Measurements from ENCODE around the gene TPCN1. TPM values are rescaled to one million over a fixed set of nuclear protein-coding genes. Genes with fewer than 3 reads are reported as not detected.
"Not testable (repeated sequence)": the region's sequence is repeated elsewhere in the genome, so short reads cannot be mapped to it uniquely, and the experiment has no call there.

The TPCN1 gene
- total RNA-seq, 2 donors from 2014 or later, result 74.7 to 84.0 TPM

DNA sequence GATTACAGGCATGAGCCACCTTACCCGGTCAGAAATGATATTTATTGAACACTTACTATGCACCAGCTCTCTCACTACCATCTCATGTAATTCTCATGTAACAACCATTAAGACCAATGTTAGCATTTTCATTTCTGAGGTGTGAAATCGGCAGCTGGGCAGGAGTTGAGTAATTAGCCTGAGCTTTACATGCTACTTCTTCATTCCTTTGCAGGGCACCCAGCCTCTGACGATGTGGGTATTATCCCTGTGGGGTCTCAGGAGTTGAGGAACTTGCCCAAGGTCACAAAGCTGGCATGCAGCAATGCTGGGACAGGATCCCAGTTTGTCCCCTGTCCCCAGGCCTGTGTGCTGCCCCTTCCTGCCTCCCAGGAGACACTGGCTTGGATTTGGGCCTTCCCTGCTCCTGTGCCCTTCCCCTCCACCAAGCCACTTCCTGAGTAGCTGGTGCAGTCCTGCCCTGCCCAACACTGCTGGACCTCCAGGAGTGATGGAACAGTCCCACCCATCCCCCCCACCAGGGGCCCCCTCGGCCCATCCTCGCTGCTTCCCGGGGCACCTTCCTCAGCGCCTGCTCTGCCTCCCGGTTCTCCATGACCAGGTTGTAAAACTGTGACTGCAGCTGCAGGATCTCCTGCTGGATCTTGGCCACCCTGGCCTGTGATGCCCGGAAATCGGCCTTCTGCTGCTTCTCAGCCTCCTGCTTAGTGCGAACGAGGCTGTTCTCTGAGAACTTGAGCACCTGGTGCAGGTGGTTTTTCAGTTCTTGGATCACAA, 21.1 kb upstream of the TPCN1 start:
- H3K27ac Mint-ChIP-seq, result no peak overlapping the region
- DNase-seq (no peak), ATAC-seq (replicated peaks in 1 of 2) (no peak)
- H3K4me3 Mint-ChIP-seq, result no peak overlapping the region
- peaks cover 26% of the 10 kb centered on the region for H3K4me1 Mint-ChIP-seq (ENCODE audit: low read depth)
- H3K27me3 Mint-ChIP-seq (ENCODE audit: low read depth), result no peaks in the 10 kb centered on the region
- H3K36me3 Mint-ChIP-seq (ENCODE audit: insufficient read depth in 2 of 2), result no peaks in the 10 kb centered on the region
- no peaks in the 10 kb centered on the region for H3K9me3 Mint-ChIP-seq

DNA sequence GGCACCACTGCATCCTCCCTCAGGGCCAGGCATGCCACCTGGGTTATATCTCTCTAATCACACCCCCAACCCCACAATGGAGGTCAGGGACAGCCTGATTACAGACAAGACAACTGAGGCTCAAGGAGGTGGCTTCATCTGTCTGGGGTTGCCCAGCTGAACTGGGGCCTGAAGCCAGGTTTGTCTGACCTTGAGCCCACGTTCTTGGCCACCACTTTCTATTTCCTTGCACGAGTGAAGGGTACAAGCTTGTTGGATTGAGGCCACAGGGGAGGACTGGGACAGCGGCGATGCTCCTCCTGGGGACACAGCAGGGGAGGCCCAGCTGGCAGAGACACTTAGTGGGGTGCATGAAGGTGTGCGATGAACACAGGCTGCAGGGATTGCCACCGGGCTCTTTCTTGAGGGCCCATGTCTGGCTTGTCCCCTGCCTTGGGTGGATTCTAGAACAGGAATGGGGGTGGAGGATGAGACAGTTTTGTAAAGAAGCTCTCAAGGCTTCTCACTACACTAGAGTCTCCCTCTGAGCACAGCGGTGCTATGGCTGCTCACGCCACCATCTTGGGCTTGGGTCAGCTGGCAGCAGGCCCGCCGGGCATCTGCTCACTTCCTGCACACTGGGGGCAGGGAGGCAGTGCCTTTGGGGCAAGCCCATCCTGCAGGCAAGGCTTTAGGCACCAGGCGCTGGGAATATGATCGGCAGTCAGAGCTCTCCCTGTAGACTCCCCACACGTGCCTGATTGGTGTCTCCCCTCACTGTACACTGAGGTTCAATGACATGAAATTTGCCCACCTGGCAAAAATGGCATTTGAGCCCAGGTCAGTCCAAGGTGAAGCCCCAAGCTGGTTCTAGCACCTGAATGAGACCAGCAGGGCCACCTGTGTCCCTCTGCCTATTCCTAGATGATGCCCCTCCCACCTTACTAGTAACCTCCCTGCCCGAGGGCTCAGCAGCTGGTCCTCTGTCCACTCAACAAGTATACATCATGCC, 19.8 kb upstream of the TPCN1 start:
- Mint-ChIP-seq H3K4me1 (ENCODE audit: low read depth) (peaks cover 34% of the 10 kb centered on the region), H3K27ac (no peak overlapping the region), H3K9me3 (no peaks in the 10 kb centered on the region), H3K36me3 (ENCODE audit: insufficient read depth in 2 of 2) (peaks cover under 1 to 3% of the 10 kb centered on the region in 2 donors), H3K4me3 (no peak overlapping the region), H3K27me3 (ENCODE audit: low read depth) (no peaks in the 10 kb centered on the region)
- DNase-seq (no peak), ATAC-seq (replicated peaks in 1 of 2) (no peak)

DNA sequence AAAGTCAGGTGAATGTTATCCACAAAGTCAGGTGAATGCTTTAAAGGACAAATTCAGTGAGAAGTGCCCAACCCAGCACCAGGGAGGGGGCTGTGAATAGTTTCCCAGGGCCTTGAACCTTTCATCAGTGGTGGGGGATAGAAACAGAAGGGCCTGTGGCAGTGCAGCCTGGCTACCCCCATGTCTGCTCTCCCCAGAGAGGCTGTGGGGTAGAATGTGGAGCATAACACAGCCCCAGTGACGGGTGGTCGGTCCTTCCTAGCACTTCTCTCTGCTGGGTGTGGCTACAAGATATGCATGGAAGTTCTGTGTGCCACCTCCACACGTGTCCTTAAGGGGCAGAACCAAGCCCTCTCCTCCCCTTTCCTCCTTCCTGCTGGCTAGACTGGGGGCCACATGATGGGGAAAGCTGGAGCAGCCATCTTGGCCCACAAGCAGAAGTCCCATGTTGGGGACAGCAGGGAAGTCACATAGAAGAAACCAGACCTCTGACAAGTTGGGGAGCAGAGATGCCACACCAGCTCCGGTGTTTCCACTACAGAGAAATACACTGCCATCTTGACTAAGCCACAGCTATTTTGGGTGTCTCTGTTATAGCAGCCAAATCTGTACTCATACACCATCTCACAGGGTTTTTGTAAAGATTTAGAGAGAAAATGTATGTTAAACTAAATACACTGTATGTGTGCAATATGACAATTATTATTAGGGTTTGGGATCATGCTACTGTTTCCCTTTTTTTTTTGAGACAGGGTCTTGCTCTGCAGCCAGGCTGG, 18.8 kb upstream of the TPCN1 start:
- no peak overlapping the region for H3K4me3 Mint-ChIP-seq
- no peak for DNase-seq
- H3K27ac Mint-ChIP-seq, result no peak overlapping the region
- no peaks in the 10 kb centered on the region for H3K27me3 Mint-ChIP-seq (ENCODE audit: low read depth)
- peaks cover 2 to 3% of the 10 kb centered on the region in 2 donors for H3K36me3 Mint-ChIP-seq (ENCODE audit: insufficient read depth in 2 of 2)
- H3K9me3 Mint-ChIP-seq, result no peaks in the 10 kb centered on the region
- no peak for ATAC-seq (replicated peaks in 1 of 2)
- peaks cover 44% of the 10 kb centered on the region for H3K4me1 Mint-ChIP-seq (ENCODE audit: low read depth)

DNA sequence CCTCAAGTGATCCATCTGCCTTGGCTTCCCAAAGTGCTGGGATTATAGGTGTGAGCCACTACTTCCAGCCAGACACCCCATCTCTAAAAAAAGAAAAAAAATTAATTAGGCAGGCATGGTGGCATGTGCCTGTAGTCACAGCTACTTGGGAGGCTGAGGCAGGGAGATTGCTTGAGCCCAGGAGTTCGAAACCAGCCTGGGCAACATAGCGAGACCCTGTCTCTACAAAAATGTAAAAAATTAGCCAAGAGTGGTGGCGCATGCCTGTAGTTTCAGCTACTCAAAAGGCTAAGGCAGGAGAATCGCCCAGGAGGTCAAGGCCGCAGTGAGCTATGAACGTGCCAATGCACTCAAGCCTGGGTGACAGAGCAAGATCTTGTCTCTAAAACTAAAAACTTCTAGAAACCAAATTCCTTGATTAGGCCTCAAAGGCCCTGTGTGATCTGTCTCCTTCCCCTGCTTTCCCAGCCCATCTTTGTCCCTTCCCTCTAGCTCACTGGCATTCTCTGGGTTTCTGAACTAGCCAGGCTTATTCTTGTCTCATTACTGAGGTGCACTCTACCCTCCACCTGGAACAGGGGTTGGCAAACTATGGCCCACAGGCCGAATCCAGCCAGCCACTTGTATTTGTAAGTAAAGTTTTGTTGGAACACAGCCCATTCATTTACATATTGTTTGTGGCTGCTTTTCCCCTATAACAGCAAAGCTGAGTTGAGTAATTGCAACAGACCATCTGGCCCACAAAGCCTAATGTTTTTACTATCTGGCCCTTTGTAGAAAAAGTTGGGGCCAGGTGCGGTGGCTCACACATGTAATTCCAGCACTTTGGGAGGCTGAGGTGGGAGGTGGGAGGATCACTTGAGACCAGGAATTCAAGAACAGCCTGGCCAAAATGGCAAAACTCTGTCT, 17.2 kb upstream of the TPCN1 start:
- Mint-ChIP-seq H3K27me3 (ENCODE audit: low read depth) (no peaks in the 10 kb centered on the region), H3K36me3 (ENCODE audit: insufficient read depth in 2 of 2) (peaks cover 3% of the 10 kb centered on the region in 2 donors), H3K4me3 (peak overlapping the region in 1 of 2 donors; percentile 19), H3K4me1 (ENCODE audit: low read depth) (peaks cover 54% of the 10 kb centered on the region), H3K27ac (no peak overlapping the region), H3K9me3 (no peaks in the 10 kb centered on the region)
- DNase-seq (no peak), ATAC-seq (replicated peaks in 1 of 2) (no peak)

DNA sequence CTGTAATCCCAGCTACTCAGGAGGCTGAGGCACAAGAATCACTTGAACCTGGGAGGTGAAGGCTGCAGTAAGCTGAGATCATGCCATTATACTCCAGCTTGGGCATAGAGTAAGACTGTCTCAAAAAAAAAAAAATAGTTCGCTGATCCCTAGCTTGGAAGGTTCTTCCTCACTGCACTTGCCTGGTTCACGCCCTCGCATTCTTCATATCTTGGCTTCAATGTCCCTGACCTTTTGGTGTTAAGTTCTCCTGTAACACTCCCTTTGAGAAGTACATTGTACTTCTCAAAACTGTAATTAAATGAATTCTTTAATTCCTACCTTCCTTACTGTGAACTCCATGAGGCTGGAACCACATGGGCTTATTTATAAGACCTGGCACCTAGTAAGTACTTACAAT, 16.5 kb upstream of the TPCN1 start:
- H3K4me3 Mint-ChIP-seq, result no peak overlapping the region
- no peaks in the 10 kb centered on the region for H3K9me3 Mint-ChIP-seq
- DNase-seq (no peak), ATAC-seq (replicated peaks in 1 of 2) (no peak)
- no peak overlapping the region for H3K27ac Mint-ChIP-seq
- peaks cover 3% of the 10 kb centered on the region in 2 donors for H3K36me3 Mint-ChIP-seq (ENCODE audit: insufficient read depth in 2 of 2)
- H3K4me1 Mint-ChIP-seq (ENCODE audit: low read depth), result peaks cover 61% of the 10 kb centered on the region
- no peaks in the 10 kb centered on the region for H3K27me3 Mint-ChIP-seq (ENCODE audit: low read depth)

DNA sequence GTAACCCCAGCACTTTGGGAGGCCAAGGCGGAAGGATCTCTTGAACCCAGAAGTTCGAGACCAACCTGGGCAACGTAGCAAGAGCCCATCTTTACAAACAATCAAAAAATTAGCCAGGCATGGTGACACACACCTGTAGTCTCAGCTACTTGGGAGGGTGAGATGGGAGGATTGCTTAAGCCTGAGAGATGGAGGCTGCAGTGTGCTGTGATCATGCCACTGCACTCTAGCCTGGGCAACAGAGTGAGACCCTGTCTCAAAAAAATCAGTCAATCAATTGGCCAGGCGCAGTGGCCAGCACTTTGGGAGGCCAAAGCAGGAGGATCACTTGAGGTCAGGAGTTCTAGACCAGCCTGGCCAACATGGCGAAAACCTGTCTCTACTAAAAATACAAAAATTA, 14.5 kb upstream of the TPCN1 start:
- ATAC-seq (replicated peaks in 1 of 2); DNase-seq; H3K9me3 Mint-ChIP-seq; H3K36me3 Mint-ChIP-seq (ENCODE audit: insufficient read depth in 2 of 2); H3K27me3 Mint-ChIP-seq (ENCODE audit: low read depth); H3K4me3 Mint-ChIP-seq: not testable (repeated sequence)
- Mint-ChIP-seq H3K4me1 (ENCODE audit: low read depth) (peaks cover 73% of the 10 kb centered on the region), H3K27ac (peak overlapping the region; percentile 75)

DNA sequence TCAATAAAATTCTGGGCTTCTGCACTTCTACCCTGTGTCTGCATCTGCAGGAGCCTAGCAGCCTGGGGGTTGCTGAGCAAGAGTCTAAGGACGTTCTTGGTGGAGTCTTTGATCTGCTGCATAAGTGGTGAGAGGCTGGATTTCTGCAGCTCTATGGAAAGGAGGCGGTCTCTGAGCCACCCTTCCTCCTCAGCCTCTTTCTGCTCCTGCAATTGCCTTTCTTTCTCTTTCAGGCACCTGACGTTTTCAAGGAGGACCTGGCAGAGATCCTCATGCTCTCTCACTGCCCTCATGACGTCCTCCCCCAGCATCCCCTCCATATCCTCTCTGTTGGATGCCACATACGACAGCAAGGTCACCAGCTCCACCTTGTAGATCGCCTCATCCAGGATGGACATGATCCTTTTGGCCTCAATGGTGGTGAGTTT, 13.6 kb upstream of the TPCN1 start:
- ATAC-seq (replicated peaks in 1 of 2) (peak; percentile 4 to 5), DNase-seq (peak in 1 of 2 donors; percentile 23)
- peak overlapping the region; percentile 81 for H3K27ac Mint-ChIP-seq
- H3K4me3 Mint-ChIP-seq, result peak overlapping the region; percentile 70 to 82
- peaks cover 73% of the 10 kb centered on the region for H3K4me1 Mint-ChIP-seq (ENCODE audit: low read depth)
- H3K27me3 Mint-ChIP-seq (ENCODE audit: low read depth), result no peaks in the 10 kb centered on the region
- H3K9me3 Mint-ChIP-seq, result peaks cover 0 to 2% of the 10 kb centered on the region in 2 donors
- peaks cover 3 to 9% of the 10 kb centered on the region in 2 donors for H3K36me3 Mint-ChIP-seq (ENCODE audit: insufficient read depth in 2 of 2)

DNA sequence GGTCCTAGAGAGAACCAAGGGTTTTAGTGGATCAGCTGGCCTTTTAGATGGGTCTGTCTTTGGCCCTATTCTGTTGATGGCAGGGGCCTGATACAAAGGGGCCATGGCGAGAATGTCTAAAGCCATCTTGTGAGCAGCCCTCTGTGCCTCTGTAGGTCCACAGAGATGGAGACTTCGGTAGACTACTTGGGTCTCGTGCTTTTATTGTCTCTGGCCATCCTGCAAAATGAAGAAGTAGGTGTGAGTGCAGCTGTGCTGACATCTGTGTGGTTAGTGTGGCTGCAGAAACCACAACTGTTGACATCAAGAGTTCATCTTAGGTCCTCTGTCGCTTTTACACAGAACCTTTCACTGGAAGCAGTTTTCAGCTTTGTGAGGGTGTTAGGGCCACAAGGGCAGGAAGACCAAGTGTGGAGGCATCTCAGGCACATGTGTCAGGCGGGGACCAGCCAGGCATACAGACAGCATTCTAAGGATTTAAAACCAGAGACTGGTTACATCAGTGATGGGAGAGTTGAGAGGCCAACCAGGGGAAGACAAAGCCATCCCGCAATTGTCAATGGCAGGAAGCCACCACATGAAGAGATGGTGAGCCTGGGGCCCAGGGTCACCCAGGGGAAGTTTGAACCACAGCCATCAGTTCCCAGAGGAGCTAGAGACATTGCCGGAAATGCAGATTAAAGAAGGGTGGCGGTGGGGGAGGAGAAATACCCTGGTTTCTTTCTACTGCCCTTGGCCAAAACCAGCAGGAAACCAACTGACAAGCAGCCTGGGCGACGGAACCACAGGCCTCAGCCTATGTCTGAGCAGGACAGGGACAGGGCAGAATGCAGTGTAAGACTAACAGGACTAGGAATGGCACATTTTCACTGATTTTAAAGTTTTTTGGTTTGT, 13.0 kb upstream of the TPCN1 start:
- peak; percentile 91 for ATAC-seq (replicated peaks in 1 of 2)
- peaks cover 0 to 2% of the 10 kb centered on the region in 2 donors for H3K9me3 Mint-ChIP-seq
- peaks cover 73% of the 10 kb centered on the region for H3K4me1 Mint-ChIP-seq (ENCODE audit: low read depth)
- peaks cover 3 to 11% of the 10 kb centered on the region in 2 donors for H3K36me3 Mint-ChIP-seq (ENCODE audit: insufficient read depth in 2 of 2)
- DNase-seq, result peak; percentile 81 to 84
- H3K27me3 Mint-ChIP-seq (ENCODE audit: low read depth), result no peaks in the 10 kb centered on the region
- H3K27ac Mint-ChIP-seq, result peak overlapping the region; percentile 81
- H3K4me3 Mint-ChIP-seq, result peak overlapping the region; percentile 70 to 82

DNA sequence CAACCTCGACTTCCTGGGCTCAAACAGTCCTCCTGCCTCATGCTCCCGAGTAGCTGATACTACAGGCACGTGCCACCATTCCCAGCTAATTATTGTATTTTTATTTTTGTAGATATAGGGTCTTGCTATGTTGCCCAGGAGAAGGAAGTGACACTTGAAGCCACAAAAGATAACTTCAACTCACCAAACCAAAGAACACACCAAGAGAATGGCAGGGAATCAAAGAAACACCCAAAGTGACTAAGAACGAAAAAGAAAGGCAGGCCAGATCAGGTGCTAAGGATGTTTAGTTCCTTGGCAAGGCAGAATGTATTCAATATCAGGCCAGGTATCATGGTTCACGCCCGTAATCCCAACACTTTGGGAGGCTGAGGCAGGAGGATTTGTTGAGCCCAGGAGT, 10.1 kb upstream of the TPCN1 start:
- no peaks in the 10 kb centered on the region for H3K27me3 Mint-ChIP-seq (ENCODE audit: low read depth)
- H3K4me1 Mint-ChIP-seq (ENCODE audit: low read depth), result peaks cover 84% of the 10 kb centered on the region
- no peak for ATAC-seq (replicated peaks in 1 of 2)
- H3K36me3 Mint-ChIP-seq (ENCODE audit: insufficient read depth in 2 of 2), result peaks cover 2 to 11% of the 10 kb centered on the region in 2 donors
- peak overlapping the region in 1 of 2 donors; percentile 25 for H3K4me3 Mint-ChIP-seq
- H3K27ac Mint-ChIP-seq, result no peak overlapping the region
- DNase-seq, result no peak
- peaks cover 0 to 2% of the 10 kb centered on the region in 2 donors for H3K9me3 Mint-ChIP-seq

DNA sequence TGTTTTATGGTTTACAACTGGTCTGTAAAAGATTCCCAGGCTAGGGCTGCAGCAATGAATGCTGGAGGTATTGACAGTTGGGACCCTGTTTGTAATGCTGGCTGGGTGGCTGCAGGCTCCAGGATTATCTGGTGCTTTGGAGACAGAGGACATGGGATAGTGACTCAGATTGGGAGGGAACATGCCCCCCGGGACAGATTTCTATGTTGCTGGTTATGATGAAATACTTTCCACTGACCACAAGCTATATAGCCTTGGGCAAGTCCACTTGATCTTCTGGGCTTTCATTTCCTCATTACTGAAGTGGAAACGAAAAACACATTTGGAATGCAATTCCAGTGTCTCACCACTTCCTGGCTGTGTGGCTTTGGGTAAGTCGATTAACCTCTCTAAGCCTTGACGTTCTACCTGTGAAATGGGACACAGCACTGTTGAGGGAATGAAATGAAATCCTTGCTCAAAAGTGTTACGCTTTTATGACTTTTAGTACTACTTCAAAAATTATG, 6.3 kb upstream of the TPCN1 start:
- peak; percentile 66 to 76 for ATAC-seq (replicated peaks in 1 of 2)
- peaks cover 65% of the 10 kb centered on the region for H3K4me1 Mint-ChIP-seq (ENCODE audit: low read depth)
- peak overlapping the region; percentile 57 for H3K27ac Mint-ChIP-seq

DNA sequence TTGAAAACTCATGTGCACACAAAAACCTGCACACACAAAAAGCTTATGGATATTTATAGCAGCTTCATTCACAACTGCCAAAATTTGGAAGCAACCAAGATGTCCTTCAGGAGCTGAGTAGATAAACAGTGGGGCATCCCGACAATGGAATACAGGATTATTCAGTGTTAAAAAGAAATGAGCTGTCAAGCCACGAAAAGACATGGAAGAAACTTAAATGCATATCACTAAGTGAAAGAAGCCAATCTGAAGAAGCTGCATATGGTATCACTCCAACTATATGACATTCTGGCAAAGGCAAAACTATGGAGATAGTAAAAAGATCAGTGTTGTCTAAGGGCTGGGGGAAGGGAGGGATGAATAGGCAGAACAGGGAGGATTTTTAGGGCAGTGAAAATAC, 5.2 kb upstream of the TPCN1 start:
- no peak overlapping the region for H3K27ac Mint-ChIP-seq
- peaks cover 63% of the 10 kb centered on the region for H3K4me1 Mint-ChIP-seq (ENCODE audit: low read depth)
- H3K4me3 Mint-ChIP-seq, result no peak overlapping the region
- ATAC-seq (replicated peaks in 1 of 2) (no peak), DNase-seq (no peak)
- H3K36me3 Mint-ChIP-seq (ENCODE audit: insufficient read depth in 2 of 2), result peaks cover 0 to 4% of the 10 kb centered on the region in 2 donors
- no peaks in the 10 kb centered on the region for H3K9me3 Mint-ChIP-seq
- H3K27me3 Mint-ChIP-seq (ENCODE audit: low read depth), result no peaks in the 10 kb centered on the region

More for the DNA sequence above, 6.3 kb upstream of the TPCN1 start:
- H3K36me3 Mint-ChIP-seq (ENCODE audit: insufficient read depth in 2 of 2), result peaks cover 0 to 8% of the 10 kb centered on the region in 2 donors
- peaks cover 0 to 2% of the 10 kb centered on the region in 2 donors for H3K9me3 Mint-ChIP-seq
- peak in 1 of 2 donors; percentile 12 for DNase-seq
- no peaks in the 10 kb centered on the region for H3K27me3 Mint-ChIP-seq (ENCODE audit: low read depth)
- H3K4me3 Mint-ChIP-seq, result peak overlapping the region; percentile 51 to 63

All from activated T-cell treated with anti-CD3 and anti-CD28 coated beads, Interleukin-2, amount 50 U/mL, for 72 hours (primary cell).